NCI-H2196 (cell line): ENCODE results near the gene MRPL24.

Experiments used
- DNase-seq: peaks from one replicate; lab custom pipeline; 2025; ENCODE audit not compliant: unreplicated experiment; lab: John Stamatoyannopoulos, UW

The MRPL24 gene

DNA sequence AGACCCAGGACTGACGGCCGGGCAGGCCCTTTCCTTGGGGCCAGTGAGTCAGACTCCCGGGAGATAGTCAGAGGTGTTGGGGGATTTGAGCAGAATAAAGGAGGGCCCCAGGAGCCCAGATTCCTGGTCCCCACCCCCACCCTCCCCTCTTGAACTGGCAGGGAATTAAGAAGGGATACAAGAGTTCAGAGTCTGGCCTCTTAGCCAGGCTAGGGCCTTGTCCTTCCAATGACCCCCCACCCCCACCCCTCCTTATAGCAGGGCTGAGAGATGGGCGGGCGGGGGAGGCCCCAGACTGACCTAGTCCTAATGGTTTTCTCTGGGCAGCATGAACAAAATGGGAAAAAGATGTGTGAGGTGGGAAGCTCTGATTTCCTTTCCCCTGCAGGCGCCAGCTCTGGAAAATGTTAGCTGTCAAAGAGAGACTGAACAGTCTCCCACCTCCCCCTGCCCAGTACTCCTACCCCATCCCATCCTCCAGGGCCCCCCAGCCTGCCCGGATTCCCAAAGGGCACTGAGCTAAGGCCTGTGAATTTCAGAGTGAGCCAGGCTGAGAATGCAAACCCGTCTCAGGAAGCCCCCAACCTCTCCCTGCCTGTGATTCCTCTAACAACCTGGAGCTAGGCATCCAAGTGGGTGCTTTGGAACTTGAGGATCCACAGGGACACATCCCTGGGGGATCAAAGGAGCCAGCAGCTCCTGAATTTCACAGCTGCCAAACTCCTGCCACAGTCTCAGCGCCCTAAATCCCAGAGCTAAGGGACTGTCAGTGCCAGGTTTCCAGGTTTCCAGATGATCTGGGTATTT lies 29.7 kb downstream of the MRPL24 start:
- DNase-seq = no peak

DNA sequence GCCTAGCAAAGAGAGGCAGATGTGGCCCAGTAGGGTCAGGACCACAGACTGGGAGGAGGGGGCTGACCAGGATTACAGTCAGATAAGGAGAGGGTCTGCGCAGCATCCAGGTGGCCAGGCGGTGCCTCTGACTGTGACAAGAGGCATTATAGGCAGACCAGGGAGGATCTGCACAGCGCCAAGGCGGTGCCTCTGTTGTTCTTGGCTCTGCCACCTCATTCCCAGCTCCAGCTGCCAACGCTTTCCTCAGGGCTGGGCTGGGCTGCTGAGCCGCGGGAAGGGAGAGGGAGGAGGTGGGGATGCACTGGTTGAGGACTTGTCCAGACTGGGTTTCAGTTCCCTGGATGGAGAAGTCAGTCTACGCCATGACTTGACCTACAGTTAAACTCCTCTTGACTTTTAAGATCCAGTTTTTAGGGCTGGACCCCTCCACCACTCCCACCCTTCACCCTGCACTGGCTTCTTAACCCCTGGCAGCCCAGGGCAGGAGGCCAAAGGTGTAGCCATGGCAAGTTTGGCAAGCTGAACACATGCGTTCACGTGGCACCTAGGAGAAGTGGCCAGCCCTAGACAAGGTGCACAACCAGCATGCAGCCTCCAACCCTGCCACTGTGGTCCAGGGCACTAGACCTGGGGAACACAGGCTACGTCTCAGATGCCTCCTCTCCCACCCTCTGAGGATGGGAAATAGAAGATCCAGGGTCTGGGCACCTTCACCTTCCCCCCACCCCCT lies 31.0 kb downstream of the MRPL24 start:
- DNase-seq = peak; percentile 85

DNA sequence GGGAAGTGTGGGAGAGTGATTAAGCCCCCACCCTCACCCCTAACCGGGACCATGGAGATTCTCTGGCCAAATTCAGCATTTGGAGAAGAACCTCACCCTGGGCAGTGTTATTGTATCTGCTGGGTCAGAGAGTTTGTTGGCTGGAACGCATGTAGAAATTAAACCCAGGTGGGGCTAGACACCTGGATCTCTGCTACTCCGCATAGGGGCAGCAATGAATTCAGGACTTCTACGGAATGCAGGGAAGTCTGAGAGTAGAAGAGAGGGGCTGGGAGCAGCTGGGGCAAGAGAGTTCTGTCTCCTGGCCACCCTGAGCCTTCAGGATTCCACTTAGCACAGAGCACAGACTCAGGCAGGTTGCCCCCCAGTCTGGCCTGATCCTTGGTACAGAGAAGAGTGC lies 31.9 kb downstream of the MRPL24 start:
- DNase-seq = no peak

DNA sequence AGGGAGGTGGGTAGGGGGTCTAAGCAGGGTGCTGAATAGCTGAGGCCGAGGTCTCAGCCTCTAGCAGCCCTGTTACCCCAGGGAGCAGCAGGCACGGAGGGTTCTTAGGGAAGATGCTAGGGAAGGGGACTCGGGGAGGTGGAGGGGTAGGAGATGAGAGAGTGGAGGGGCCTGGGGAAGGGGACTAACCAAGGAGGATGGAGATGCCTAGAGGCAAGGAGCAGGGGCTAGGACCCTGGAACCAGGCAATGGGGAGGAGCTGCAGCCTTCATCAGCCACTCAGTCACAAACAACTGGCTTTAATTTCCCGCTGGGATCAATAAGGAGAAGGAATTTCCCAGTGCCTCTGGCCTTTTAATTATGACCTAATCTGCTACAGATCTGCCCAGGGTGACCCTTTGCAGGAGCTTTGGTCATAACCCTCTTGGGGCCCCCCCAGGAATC lies 32.6 kb downstream of the MRPL24 start:
- DNase-seq = no peak

DNA sequence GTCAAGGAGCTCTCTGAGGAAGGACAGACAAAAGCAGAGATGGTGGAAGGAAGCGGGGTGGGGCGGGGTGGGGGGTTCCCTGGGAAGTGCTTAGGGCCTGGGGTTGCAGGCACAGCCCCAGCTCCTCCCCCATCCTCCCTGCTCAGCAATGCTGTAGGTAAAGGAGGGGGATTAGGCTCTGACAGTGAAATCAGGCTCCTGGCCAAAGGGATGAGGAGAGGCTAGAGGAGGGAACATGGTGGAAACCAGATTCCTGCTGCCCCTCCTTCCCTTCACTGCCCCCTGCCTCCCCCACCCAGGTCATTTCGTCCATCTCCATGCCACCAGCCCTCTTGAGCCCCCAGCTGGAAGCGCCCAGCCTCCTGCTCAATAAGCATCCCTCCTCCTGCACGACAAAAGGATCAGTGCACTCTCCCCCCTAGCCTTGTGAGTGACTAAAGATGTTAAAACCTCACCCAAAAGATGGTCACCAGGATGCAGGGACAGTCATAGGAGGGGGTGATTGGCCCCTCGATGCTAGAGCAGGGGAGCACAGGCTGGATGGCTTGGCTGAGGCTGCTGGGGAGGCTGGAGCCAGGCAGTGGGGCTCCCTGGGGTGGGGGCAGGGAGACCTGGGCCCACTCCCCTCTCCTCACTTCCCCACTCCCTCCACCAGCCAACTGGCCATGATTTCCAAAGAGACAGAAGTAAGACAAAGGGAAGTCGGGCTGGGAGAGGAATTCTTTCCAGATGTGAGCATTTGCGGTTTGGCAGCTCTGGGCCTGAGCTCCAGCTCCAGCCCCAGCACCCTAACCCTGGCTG lies 33.3 kb downstream of the MRPL24 start:
- DNase-seq = no peak

DNA sequence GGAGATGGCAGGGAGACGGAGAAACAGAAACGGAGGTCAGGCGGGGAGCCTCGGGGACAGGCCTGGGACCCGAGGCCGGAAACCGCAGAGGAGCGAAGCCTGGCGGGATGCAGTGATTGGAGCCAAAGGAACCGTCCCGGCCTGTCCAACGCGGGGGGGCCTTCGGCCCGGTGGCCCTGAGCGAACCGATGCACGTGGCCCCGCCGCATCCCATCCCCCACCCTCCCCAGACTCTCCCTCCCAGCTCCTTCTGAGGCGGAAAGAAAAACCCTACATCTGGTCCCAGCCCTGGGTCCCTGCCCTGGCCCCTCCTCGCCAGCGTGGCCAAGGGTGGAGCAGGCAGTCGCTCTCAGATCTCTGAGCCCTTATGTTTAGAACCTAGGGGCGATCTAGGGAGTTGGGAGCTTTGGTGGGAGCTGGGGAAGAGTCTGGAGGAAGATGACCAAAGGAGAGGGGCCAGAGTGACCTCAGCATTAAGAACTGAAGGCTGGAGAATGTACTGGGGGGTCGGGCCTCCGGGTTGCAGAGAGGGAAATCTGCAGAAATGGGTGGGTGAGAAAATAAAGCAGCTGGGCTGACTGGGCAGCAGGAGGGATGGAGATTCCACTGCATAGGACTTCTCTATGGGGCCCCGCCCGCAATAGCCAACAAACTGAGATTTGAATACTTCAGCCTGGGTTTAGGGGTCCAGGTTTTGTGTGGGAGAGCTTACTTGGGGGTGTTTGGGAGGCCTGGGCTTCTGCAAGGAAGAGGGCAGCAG lies 34.1 kb downstream of the MRPL24 start:
- DNase-seq = no peak

DNA sequence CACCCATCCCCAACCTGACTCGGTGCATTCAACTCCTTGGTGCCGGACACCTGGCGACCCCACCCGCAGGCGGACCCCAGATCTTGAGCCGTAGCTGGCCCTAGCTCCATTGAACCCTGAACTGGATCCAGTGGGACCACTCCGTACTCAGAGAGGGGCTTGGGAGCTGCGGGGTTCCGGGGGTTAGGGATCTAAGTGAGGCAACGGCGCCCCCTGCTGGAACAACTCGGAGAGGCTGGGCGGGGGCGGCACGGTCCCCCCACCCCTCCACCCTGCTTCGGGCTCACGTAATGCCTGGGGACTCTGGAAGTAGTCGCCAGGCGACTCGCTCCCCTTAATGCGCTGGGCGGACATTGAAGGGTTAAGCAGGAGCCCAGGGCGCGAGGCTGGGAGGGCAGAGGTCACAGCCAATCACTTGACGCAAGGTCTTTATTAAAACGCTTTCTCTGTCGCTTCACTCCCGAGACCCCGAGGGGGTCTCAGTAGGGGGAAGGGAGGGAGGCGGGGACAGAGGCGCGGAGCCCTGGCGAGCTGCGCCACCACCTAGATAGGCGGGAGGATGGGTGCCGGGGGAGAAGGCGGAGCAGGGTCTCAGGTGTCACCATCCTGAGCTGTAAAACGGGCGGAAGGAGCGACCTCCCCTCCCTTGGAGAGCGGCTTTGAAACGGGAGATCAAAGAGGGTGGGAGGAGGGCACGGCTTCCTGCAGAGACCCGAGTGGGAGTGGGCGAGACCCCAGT lies 34.8 kb downstream of the MRPL24 start:
- DNase-seq = peak; percentile 71

DNA sequence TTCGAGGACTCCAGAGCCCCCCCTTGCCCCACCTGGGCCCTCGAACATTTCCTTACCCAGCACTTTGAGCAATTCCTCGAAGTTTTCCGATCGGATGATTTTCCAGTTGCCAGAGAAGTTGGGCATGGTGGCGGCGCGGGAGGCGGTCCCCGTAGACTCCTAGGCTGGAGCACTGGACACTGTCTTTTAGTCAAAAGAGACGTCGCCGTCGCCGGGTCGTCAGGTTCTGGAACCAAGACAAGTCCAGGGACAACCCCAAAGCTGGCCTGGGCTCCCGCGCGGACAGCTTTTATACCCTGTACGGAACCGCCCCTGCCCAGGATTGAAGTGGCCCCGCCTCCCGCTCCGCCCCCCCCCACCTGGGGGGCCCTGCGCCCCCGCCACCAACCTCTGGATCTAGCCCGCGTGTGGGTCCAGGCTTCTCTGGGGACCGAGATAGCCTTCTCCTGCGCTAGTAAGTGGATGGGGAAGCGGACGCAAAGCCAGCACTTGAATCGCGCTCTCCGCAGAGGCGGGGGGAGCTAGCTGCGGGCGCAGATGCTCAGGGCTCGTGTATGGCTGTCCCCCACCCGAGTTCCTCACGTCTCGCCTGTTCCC lies 35.5 kb downstream of the MRPL24 start, which contains the start of gene CRABP2:
TSS of gene CRABP2 (minus strand) at position 263 of the 597 bp plus-strand sequence. CDS start at position 126, 137 bp downstream.
- DNase-seq = no peak

DNA sequence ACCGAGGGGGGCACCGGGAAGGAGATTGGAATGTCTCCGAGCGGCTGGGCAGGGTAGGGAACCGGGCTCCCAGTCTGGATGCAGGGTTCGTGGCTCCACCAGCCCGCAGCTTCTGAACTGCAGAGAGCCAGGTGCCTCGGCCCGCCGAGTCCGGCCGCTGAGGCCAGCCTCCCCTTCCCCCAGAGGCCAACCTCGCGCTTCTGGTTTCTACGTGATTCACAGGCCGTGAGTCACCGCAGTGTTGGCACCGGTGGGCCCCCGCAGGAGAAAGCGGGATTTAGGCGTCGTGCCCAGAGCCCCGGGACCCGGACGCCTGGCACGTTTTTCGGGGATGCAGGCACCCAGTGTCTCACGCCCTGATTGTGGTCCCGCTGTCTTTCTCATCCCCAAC lies 36.0 kb downstream of the MRPL24 start:
- DNase-seq = no peak

DNA sequence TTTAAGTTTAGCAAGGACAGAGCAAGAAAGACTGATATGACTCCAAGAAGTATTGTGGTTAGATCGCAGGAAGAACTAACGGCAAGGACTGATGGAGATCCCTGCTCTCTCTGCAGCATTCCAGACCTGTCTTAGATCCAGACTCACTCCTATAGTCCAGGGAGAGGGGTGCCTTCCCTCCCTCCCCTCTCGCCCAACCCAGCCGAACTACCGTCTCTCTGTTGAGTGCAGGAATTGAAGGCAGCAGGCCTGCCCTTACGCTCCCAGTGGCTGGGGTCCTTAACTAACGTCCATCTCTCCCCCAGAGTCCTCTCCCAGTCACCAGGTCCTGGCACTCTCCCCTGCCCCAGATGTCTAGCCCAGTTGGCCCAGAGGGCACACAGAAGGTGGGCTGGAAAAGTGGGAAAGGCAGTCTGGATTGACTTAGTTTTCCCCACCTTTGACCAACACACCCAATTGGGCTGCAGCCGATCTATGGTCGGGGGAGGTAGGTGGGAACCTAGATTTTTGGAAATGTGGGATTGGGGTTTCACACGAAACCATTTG lies 36.6 kb downstream of the MRPL24 start:
- DNase-seq = no peak

DNA sequence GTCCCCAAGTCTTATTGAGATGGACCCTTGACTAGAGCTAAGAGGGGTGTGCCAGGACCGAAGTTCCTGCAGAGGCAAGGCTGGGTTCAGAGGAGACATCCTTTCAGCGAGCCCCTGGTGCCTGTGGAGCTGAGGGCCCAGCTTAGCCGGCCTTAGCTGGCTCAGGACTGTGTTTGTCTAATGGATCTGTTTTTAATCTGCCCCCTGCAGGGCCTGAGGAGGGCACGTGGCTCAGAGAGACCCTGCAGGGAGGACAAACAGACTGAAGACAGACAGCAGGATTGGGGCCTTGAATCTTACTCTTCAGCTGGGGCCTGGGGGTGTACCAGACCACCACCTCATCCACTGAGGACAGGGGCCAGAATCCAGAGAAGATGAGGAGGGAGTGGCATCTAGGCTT lies 37.1 kb downstream of the MRPL24 start:
- no peak for DNase-seq

DNA sequence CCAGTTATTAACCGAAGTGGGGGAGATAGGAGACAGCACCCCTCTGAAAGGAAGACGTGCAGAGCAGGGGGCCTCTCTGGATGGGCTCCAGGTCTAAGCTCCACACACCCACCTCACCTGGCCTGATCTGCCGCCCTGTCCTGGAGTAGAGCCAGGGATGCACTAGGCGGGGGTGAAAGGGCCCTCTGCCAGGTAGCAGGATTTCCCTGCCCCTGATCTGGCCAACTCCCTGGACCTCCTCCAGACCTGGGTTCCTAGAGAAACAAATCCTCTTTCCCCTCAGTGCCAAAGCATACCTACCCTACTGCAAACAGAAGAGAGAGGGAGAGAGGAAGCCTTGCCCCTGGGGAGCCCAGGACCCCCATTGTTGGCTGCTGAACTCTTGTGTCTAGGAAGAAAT lies 37.6 kb downstream of the MRPL24 start:
- DNase-seq = peak; percentile 29

DNA sequence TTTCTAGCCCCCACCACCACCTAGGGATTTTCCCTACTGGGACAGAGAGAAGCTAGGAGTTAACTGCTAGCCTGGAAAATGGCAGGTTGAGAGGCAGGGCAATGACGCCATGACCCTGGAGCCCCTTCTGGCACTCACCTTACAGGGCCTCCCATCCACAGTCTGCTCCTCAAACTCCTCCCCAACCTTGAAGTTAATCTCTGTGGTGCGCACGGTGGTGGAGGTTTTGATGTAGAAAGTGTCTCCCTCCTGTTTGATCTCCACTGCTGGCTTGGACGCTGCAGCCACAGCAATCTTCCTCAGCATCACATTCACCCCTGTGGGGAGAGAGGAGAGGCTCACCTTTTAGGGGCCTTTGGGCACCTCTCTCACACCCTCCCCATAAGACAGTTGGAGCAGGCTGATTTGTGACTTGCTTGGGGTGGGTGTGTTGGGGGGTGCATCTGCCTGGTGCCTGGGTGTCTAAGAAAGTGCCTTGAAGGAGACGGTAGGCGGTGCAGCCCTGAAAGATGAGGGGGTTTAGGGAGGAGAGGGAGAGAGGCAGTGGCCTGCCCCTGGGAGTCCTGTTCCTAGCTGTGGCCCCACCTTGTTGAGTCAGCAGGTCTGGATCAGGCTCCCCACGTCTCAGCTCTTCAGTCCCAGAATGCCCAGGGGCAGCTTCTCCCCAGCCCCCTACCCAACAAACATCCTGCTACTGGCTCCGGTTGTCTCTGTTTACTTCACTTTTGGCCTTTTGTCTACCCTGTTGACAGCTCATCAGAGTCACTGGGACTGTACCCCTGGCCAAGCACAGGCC lies 40.0 kb downstream of the MRPL24 start:
- DNase-seq = no peak

DNA sequence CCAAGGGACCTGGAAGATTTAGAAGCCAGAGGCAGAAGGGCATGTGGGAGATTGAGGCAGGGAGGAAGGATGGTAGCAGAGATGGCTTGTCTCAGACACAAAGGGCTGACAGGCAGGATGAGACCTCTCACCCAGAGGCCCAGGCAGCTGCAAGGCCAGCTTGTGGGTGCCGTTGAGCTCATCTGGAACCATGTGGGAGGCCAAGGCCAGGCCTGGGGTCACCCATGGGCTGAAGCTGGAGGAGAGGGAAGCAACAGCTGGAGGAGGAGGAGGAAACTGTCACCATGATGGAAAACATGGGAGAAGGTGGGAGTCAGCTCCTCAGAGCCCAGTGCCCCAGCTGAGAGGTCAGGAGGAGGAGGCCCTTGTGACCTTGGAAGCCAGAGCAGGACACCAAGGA lies 41.9 kb downstream of the MRPL24 start:
- no peak for DNase-seq

DNA sequence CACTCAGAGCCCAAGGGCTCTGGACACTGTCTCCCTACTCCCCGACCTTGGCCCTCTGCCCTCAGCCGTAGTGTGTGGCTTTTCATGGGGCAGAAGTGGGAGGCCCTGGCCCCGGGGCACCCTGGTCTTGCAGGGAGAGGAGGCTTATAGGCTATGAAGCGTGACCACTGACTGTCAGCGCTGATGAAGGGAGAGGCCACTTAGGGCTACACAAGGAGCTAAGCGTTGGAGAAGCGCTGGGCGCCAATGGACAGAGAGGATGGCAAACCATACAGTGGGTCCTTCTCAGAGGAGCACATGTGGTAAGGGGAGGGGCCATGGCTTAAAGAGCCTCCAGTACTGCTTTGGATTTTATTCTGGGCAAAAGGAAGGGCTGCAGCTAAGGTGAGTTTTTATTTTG lies 43.4 kb downstream of the MRPL24 start:
- DNase-seq = no peak

DNA sequence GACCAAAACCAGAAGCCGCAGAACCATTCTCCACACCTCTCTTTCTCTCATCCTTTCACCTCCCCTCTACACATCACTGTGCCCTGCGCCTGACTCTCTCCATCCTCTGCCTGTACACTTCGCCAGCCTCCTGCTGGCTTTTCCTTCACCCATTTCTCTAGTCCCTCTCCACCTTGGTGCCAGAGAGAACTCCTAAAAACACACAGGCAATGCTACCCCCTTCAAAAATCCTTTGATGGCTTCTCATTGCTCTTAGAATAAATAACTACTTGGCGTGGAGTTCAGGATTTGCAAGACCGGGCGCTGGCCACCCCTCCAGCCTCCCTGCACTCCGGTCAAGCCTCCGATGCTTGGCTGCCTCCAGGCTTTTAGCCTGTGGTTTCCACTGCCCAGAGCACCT lies 44.1 kb downstream of the MRPL24 start:
- no peak for DNase-seq

DNA sequence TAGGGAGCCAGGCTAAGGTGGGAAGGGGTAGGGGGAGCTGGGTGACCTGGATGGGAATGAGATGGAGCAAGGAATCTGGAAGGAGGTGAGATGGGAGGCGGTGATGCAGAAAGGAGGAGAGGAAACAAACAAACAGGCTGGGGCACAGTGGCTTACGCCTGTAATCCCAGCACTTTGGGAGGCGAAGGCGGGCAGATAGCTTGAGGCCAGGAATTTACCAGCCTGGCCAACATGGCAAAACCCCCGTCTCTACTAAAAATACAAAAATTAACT lies 46.3 kb downstream of the MRPL24 start:
- DNase-seq = no peak

DNA sequence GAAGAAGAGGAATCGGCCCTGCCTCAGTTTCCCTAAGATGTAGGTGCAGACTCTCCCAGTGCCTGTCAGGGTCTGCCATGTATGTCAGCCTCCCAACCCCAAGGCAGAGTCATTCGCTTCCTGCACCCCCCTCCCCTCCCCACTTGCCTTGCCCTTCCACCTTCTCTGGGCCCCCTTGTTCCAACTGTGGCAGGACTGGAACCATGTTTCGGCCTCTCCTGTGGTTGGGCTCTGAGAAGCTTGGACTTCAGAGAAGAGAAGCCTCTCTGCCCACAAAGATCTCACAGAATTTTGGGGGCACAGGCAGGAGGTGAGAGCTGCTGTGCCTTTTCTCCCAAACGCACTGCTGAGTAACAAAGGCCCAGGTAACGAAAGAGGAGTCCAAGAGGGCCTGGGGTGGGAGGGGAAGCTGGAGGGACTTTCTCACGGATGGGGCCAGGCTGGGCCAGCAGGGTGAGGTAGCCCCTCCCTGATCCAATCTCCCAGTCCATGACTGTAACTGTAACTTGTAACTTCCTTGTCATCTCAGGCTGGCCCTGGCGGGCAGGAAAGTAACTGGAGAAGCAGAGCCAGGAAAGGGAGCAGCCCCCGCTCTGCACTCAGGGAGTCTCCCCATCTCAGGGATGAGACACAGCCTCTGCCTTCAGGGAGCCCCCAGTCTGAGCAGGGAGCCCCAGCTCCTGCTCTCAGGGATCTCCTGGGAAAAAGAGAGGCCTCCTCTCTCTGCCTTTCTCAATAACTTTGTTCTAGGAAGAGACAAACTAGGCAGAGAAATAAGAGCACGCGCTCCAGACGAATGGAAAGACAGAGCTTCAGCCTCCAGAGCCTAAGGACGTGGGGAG lies 46.8 kb downstream of the MRPL24 start:
- DNase-seq = peak; percentile 31
